Mesothelial cell of epicardium (in vitro differentiated cells): Measurements from ENCODE around the gene CAPN10. TPM values are rescaled to one million over a fixed set of nuclear protein-coding genes. Genes with fewer than 3 reads are reported as not detected.

Source experiments
- DNase-seq, 2 experiments: peaks; one replicate each; pipeline ENCODE4 v3.0.0; 2021; ENCODE audit warnings: low spot score in 2 of 2; ENCODE audit not compliant: unreplicated experiment in 2 of 2
- H3K27ac Mint-ChIP-seq: 2 replicates; pipeline ENCODE4 v1.8.0; 2021; ENCODE audit warnings: mixed read lengths
- H3K27me3 Mint-ChIP-seq: 2 replicates; pipeline ENCODE4 v1.8.0; 2021; ENCODE audit warnings: low read depth, mixed read lengths
- H3K36me3 Mint-ChIP-seq: 2 replicates; pipeline ENCODE4 v1.8.0; 2021; ENCODE audit warnings: mixed read lengths
- H3K4me1 Mint-ChIP-seq: 2 replicates; pipeline ENCODE4 v1.8.0; 2021; ENCODE audit warnings: mixed read lengths
- H3K4me3 Mint-ChIP-seq: 2 replicates; pipeline ENCODE4 v1.8.0; 2021; ENCODE audit warnings: mild to moderate bottlenecking, moderate library complexity, mixed read lengths
- H3K9me3 Mint-ChIP-seq: 2 replicates; pipeline ENCODE4 v1.8.0; 2021; ENCODE audit warnings: mixed read lengths
- CTCF ChIP-seq: fragments of 200-600 bp; sonication (generic); IDR thresholded peaks from one replicate; pipeline ENCODE4 v1.5.0; 2021; ENCODE audit warnings: antibody characterized with exemption; ENCODE audit not compliant: unreplicated experiment
- total RNA-seq: library from RNA; stranded (reverse); gene quantifications from 3 replicates; pipeline ENCODE4 v1.2.1, GENCODE V29; 2021

Gene CAPN10
- total RNA-seq, 1 donor from 2014 or later: 58.6 TPM

DNA sequence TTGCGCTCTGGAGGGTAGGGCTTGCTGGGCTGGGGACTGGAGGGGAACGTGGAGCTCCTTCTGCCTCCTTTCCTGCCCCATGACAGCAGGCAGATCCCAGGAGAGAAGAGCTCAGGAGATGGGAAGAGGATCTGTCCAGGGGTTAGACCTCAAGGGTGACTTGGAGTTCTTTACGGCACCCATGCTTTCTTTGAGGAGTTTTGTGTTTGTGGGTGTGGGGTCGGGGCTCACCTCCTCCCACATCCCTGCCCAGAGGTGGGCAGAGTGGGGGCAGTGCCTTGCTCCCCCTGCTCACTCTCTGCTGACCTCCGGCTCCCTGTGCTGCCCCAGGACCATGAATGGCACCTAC, 43.1 kb downstream of the CAPN10 start:
- peak in 1 of 2 experiments; percentile 27 for DNase-seq

GRCh38 chr2:240629968-240630770, 43.6 kb downstream of the CAPN10 start:
- H3K4me3 Mint-ChIP-seq: no peak overlapping the region
- H3K27me3 Mint-ChIP-seq: no peaks in the 10 kb centered on the region
- H3K36me3 Mint-ChIP-seq: peaks cover 4% of the 10 kb centered on the region

More for the DNA sequence above, 43.1 kb downstream of the CAPN10 start:
- peaks cover 15% of the 10 kb centered on the region for H3K9me3 Mint-ChIP-seq
- no peaks in the 10 kb centered on the region for H3K27me3 Mint-ChIP-seq
- no peak overlapping the region for H3K27ac Mint-ChIP-seq
- no peak for TF ChIP-seq CTCF
- peaks cover 4% of the 10 kb centered on the region for H3K36me3 Mint-ChIP-seq
- peaks cover 2% of the 10 kb centered on the region for H3K4me1 Mint-ChIP-seq
- no peak overlapping the region for H3K4me3 Mint-ChIP-seq

DNA sequence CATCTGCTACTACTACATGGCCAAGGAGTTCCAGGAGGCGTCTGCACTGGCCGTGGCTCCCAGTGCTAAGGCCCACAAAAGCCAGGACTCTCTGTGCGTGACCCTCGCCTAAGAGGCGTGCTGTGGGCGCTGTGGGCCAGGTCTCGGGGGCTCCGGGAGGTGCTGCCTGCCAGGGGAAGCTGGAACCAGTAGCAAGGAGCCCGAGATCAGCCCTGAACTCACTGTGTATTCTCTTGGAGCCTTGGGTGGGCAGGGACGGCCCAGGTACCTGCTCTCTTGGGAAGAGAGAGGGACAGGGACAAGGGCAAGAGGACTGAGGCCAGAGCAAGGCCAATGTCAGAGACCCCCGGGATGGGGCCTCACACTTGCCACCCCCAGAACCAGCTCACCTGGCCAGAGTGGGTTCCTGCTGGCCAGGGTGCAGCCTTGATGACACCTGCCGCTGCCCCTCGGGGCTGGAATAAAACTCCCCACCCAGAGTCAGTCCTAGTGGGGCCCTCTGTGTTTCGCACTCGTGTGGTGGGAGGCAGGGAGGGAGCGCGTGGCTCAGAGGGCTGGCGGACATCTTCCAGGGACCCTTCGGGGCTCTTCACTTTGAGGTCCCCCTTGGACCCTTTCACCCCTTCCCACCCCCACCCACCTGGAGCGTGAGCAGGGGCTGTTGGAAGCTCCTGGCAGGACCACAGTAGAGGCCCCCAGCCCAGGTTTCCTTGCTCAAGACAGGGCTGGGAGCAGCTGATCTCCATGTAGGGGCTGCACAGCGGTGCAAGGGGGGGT, 44.4 kb downstream of the CAPN10 start:
- Mint-ChIP-seq H3K4me3 (no peak overlapping the region), H3K36me3 (peaks cover 4% of the 10 kb centered on the region), H3K4me1 (peaks cover 2% of the 10 kb centered on the region), H3K9me3 (peaks cover 19% of the 10 kb centered on the region), H3K27ac (no peak overlapping the region), H3K27me3 (no peaks in the 10 kb centered on the region)
- TF ChIP-seq CTCF: no peak
- no peak for DNase-seq

More at GRCh38 chr2:240629968-240630770, 43.6 kb downstream of the CAPN10 start:
- no peak for DNase-seq
- H3K27ac Mint-ChIP-seq: no peak overlapping the region
- peaks cover 2% of the 10 kb centered on the region for H3K4me1 Mint-ChIP-seq
- H3K9me3 Mint-ChIP-seq: peaks cover 19% of the 10 kb centered on the region
- TF ChIP-seq CTCF: no peak

DNA sequence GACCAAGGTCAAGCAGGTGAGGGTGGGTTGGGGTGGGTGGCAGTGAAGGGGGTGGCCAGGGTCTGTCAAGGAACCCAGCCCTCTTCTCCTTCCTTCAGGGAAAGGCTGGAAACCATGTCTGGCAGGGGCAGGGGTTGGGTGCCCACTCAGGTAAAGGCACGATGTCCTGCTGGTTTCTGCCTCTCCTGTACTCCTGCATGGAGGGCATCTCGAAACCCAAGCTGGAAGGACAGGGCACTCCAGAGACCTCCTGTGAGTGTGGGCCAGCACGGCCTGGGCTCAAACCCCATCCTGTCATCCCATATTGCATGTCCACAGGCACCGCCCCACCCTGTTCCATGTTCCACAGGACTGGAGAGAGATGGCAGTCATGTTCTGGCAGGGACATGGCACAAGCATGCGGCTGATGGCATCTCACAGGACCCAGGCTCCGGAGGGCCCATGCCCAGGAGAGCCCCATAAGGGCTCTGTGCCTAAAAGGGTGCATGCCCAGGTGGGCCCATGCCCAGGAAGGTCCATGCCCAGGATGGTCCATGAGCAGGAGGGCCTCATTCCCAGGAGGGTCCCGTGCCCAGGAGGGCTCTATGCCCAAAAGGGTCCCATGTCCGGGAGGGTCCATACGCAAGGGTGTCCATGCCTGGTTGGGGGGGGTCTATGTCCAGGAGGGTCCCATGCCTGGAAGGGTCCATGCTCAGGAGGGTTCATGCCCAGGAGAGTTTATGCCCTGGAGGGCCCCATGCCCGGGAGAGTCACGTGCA, 45.2 kb downstream of the CAPN10 start:
- H3K27ac Mint-ChIP-seq: no peak overlapping the region
- peaks cover 4% of the 10 kb centered on the region for H3K36me3 Mint-ChIP-seq
- H3K9me3 Mint-ChIP-seq: peaks cover 19% of the 10 kb centered on the region
- DNase-seq: no peak
- no peak overlapping the region for H3K4me3 Mint-ChIP-seq
- peaks cover 1% of the 10 kb centered on the region for H3K4me1 Mint-ChIP-seq
- TF ChIP-seq CTCF: no peak
- no peaks in the 10 kb centered on the region for H3K27me3 Mint-ChIP-seq

DNA sequence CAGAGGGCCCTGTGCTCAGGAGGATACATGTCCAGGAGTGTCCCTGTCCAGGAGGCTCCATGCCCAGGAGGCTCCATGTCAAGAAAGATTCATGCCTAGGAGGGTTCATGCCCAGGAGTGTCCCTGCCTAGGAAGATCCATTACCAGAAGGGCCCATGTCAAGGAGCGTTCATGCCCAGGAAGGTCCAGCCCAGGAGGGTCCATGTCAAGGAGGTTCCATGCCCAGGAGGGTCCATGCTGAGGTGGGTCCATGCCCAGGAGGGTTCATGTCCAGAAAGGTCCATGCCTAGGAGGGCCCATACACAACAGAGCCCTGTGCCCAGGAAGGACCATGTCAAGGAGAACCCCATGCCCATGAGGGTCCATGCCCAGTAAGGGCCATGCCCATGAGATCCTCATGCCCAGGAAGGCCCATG, 45.8 kb downstream of the CAPN10 start:
- Mint-ChIP-seq H3K4me3 (no peak overlapping the region), H3K9me3 (peaks cover 19% of the 10 kb centered on the region), H3K36me3 (peaks cover 4% of the 10 kb centered on the region), H3K27me3 (peaks cover 2% of the 10 kb centered on the region), H3K4me1 (no peaks in the 10 kb centered on the region), H3K27ac (no peak overlapping the region)
- no peak for TF ChIP-seq CTCF
- no peak for DNase-seq
